ENCODE measurements around the gene CERS5.

The CERS5 gene

DNA sequence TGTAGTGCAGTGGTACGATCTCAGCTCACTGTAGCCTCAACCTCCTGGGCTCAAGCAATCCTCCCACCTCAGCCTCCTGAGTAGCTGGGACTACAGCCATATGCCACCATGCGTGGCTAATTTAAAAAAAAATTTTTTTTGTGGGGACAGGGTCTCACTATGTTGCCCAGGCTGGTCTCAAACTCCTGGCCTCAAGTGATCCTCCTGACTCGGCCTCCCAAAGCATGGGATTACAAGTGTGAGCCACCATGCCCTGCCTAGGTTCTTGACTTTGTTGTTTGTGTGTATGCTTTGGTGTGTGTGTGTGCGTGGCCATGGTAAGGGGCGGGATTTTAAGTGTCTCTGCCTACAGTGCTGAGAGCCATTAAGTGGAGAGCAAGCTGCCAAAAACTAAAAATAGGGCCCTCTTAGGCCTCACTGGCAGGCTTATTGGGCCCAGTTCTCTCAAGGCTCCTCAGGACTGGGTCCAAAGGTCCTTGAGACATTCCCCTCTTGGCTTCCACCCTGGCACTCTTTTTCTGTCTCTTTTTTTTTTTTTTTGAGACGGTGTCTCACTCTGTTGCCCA, 50.0 kb downstream of the CERS5 start:
- no peak for TF ChIP-seq Cebpa-rat (IDR thresholded peaks at IDR 0.05)
- Histone ChIP-seq H3K27me3 (no peaks in the 10 kb centered on the region), H3K4me2 (no peak overlapping the region), H3K9ac (no peak overlapping the region), H4K20me1 (peaks cover 82% of the 10 kb centered on the region), H3K36me3 (peaks cover 75% of the 10 kb centered on the region), H3K4me3 (no peak overlapping the region), H3K27ac (no peak overlapping the region), H3K4me1 (peaks cover 18% of the 10 kb centered on the region), H3K9me3 (no peaks in the 10 kb centered on the region)

DNA sequence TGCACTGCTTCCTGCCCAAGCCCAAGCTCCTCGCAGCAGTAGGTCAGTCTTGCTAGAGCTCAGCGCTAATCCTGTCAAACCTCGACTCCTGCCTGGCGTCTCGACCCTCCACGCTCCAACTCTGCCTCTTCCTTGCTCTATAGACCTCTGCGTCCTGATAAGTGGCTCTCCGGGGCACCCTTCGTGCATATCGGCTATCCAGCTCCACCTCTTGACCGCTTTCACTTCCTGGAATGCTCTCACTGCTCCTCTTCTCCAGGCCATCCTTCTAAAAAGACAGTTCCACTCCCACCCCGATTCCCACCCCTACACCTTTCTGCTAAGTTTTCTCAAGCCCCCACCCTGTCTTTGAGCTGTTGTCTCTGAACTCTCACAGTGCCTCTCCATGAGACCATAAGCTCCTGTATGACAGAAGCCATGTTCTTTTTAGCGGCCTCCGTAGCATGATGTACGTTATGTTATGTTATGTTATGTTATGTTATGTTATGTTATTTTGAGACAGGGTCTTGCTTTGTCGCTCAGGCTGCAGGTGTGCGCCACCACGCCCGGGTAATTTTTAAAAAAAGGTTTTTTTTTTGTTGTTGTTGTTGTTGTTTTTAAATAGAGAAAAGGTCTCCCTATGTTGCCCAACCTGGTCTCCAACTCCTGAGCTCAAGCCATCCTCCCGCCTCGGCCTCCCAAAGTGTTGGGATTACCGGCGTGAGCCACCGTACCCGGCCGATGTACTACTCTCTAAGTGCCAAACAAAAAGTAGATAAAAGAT, 54.5 kb downstream of the CERS5 start:
- Histone ChIP-seq H3K9ac (peak overlapping the region; percentile 94), H3K27me3 (no peaks in the 10 kb centered on the region), H3K27ac (peak overlapping the region; percentile 89), H3K4me2 (peak overlapping the region; percentile 86), H3K4me3 (peak overlapping the region; percentile 99), H3K4me1 (peaks cover 55% of the 10 kb centered on the region), H3K36me3 (peaks cover 33% of the 10 kb centered on the region), H3K9me3 (no peaks in the 10 kb centered on the region), H4K20me1 (peaks cover 49% of the 10 kb centered on the region)
- TF ChIP-seq Cebpa-rat (IDR thresholded peaks at IDR 0.05) = no peak

DNA sequence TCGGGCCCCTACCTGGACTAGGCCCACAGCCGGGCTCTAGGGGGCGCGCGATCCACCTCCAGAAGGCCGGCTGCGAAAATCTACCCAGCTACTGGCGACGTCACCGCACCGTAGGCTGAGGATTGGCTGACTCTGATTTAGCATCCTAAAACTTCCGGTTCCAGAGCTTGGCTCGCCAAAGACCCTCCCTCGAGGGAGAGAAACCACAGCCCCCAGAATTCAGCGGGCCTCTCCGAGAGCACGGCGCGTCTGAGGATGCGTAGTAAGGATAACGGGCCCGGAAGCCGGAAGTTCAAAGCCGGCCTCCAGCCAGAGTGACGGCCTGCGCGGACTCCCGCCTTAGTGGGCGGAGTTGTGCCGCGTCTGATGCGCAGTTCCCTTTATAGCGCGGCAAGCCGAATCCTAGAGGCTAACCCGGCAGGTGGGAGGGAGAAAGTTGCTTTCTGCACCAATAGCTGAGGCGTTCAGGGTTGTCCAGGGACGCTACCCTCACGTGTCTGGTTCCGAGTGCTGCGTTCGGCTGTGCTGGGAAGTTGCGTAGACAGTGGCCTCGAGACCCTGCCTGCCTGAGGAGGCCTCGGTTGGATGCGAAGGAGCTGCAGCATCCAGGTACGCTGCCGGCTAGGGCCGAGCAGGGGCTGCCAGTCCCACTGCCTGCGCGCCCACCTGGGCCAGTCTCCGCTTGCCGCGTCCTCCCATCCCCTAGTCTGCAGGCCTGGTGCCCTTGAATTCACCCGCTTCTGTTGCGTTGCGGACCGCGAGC, 55.3 kb downstream of the CERS5 start, which contains the start of gene COX14:
COX14 (plus strand) TSS at position 544 of the 763 bp plus-strand sequence. CDS start 7,808 bp downstream, outside the sequence.
- Histone ChIP-seq H3K36me3 (peaks cover 27% of the 10 kb centered on the region), H3K4me1 (peaks cover 62% of the 10 kb centered on the region), H3K27me3 (no peaks in the 10 kb centered on the region), H4K20me1 (peaks cover 42% of the 10 kb centered on the region), H3K4me2 (peak within 1 kb of the TSS; percentile 94), H3K9me3 (no peaks in the 10 kb centered on the region), H3K27ac (peak within 1 kb of the TSS; percentile 89), H3K4me3 (peak within 1 kb of the TSS; percentile 99), H3K9ac (peak within 1 kb of the TSS; percentile 94)
- TF ChIP-seq Cebpa-rat (IDR thresholded peaks at IDR 0.05) = no peak

DNA sequence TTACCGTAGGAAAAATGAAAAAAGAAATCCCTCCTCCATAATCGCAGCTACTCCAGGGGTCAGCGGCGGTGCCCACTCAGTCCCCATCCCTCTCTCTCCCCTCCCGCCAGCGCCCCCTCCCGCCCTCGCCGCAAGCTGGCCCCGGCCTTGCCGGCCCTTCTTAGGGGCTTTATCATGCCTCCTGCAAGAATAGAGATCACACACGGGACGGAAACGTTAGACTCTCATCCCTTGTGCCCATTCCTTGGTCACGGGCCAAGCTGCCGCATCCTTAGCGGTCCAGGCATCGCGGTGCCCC, 55.8 kb downstream of the CERS5 start:
- peak overlapping the region; percentile 79 for H3K9ac ChIP-seq
- peaks cover 63% of the 10 kb centered on the region for H3K4me1 ChIP-seq
- H4K20me1 ChIP-seq = peaks cover 36% of the 10 kb centered on the region
- H3K27ac ChIP-seq = peak overlapping the region; percentile 88
- H3K9me3 ChIP-seq = no peaks in the 10 kb centered on the region
- no peaks in the 10 kb centered on the region for H3K27me3 ChIP-seq
- H3K4me3 ChIP-seq = peak overlapping the region; percentile 99
- TF ChIP-seq Cebpa-rat (IDR thresholded peaks at IDR 0.05) = no peak
- H3K36me3 ChIP-seq = peaks cover 21% of the 10 kb centered on the region
- H3K4me2 ChIP-seq = peak overlapping the region; percentile 94

DNA sequence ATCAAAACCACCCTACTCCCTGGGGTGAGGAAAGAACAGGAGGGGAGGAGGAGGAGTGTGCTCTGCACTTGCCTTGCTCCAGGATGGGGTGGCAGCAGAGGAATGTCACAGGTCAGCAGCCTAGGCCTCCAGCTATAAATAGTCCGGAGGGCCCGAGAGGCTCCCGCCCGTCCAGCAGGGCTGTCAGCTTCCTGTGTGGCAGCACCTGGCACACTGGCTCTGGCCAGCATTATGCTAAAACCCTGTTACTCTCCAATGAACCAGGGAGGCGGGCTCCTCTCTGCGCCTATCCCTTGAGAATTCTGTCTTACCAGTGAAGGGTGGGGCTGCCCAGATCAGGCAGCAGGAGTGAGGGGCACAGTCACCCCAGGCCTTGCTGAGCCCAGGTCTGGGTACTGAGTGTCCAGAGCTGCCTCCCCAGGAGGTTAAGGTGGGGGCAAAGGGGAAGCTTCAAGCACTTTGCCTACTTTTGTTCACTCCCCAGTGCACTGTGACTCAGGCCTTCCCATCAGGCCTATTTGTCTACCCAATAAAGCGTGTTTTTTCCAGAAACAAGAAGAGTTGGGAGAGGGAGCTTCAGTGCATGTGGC, 56.3 kb downstream of the CERS5 start:
- peak overlapping the region; percentile 99 for H3K4me3 ChIP-seq

DNA sequence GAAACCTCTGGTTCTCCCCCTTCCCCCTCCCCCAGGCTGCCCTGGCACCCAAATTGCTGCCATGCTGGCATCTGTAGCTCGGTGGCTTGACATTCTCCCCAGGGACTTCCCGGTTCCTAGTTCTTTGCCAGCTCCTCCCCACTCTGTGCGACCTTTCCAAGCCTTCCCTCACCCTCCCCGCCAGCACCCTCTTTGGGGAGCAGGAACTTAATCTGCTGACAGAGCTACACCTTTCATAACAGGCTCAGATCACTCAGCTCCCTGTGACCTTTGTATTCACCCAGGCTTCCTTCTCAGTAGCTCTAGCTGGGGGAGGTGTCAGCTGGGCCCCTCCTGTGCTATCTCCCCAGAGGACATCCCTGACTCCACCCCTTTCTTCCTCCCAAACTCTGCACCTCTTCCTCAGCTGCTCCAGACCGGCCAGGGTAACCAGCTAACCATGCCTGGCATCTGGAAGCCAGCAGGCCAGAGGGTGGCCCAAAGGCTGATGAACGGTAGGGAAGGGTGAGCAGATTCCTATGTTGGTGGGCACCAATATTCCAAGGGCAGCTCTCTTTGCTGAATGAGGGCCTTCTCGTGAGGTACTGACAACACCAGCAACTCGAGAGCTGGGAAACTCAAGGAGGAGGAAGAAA, 56.9 kb downstream of the CERS5 start:
- peaks cover 11% of the 10 kb centered on the region for H3K36me3 ChIP-seq
- peaks cover 27% of the 10 kb centered on the region for H4K20me1 ChIP-seq
- peak overlapping the region; percentile 99 for H3K4me3 ChIP-seq
- H3K9me3 ChIP-seq = no peaks in the 10 kb centered on the region
- no peak for TF ChIP-seq Cebpa-rat (IDR thresholded peaks at IDR 0.05)
- peak overlapping the region; percentile 94 for H3K4me2 ChIP-seq
- H3K4me1 ChIP-seq = peaks cover 63% of the 10 kb centered on the region
- H3K27ac ChIP-seq = peak overlapping the region; percentile 88
- no peaks in the 10 kb centered on the region for H3K27me3 ChIP-seq
- H3K9ac ChIP-seq = peak overlapping the region; percentile 79

More for the DNA sequence above, 56.3 kb downstream of the CERS5 start:
- H3K36me3 ChIP-seq = peaks cover 17% of the 10 kb centered on the region
- peaks cover 32% of the 10 kb centered on the region for H4K20me1 ChIP-seq
- H3K27me3 ChIP-seq = no peaks in the 10 kb centered on the region
- H3K9ac ChIP-seq = peak overlapping the region; percentile 79
- peak overlapping the region; percentile 88 for H3K27ac ChIP-seq
- no peak for TF ChIP-seq Cebpa-rat (IDR thresholded peaks at IDR 0.05)
- no peaks in the 10 kb centered on the region for H3K9me3 ChIP-seq
- H3K4me1 ChIP-seq = peaks cover 63% of the 10 kb centered on the region
- peak overlapping the region; percentile 94 for H3K4me2 ChIP-seq

DNA sequence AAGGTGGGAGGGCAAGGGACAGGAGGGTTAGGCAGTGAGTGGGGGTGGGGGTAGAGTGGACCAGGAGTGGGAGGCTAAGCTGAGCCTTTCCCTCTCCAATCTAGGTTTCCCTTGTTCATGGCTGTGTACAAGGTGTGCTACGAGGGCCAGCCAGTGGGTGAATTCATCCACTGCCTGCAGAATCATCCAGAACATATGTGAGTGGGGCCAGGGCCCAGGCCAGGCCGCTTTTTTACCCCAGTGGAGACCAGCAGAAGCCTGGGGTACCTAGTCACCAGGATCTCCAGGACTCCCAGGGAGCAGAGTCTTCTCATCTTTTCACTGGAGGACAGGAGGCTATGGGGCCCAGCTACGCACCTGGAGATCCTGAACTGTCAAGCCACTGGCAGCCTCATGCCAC, 57.9 kb downstream of the CERS5 start:
- Histone ChIP-seq H3K36me3 (0 out of 2 replicates have a peak, but pooled peaks cover 3% of the 10 kb centered on the region), H3K4me2 (peak overlapping the region; percentile 94), H3K27ac (peak overlapping the region; percentile 88), H3K9me3 (no peaks in the 10 kb centered on the region), H3K4me1 (peaks cover 61% of the 10 kb centered on the region), H4K20me1 (peaks cover 20% of the 10 kb centered on the region), H3K27me3 (no peaks in the 10 kb centered on the region), H3K4me3 (peak overlapping the region; percentile 99), H3K9ac (peak overlapping the region; percentile 79)
- TF ChIP-seq Cebpa-rat (IDR thresholded peaks at IDR 0.05) = no peak

DNA sequence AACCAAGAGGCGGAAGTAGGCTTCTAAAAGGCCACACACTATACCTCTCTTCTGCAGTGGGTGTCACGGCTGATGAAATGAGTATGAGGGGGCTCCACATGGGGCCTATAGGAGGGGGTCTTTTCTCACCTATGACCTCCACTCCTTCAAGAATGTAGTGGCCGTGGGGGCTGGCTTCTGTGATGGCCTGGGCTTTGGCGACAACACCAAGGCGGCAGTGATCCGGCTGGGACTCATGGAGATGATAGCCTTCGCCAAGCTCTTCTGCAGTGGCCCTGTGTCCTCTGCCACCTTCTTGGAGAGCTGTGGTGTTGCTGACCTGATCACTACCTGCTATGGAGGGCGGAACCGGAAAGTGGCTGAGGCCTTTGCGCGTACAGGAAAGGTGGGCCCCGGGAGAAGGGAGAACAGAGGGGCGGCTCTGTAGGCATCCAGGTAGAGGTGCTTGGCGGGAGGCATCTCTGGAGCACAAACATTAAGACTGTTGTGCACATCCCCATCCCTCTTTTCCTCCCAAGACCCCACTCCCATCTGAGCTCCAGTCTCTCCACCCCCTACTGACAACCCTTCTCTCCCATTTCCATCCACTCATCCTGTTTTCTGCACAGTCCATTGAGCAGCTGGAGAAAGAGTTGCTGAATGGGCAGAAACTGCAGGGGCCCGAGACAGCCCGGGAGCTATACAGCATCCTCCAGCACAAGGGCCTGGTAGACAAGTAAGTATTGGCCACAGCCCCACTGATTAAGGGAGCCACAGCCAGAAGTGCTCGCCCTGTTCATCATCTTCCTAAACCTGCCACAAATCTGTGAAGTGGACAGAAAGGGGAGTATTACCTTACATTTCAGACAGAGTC, 59.5 kb downstream of the CERS5 start:
- no peak overlapping the region for H3K9ac ChIP-seq
- no peak overlapping the region for H3K4me3 ChIP-seq
- H3K36me3 ChIP-seq = no peaks in the 10 kb centered on the region
- peaks cover 6% of the 10 kb centered on the region; the same call in 1 of the 2 replicates for H4K20me1 ChIP-seq
- peaks cover 61% of the 10 kb centered on the region for H3K4me1 ChIP-seq
- peak overlapping the region; percentile 88 for H3K27ac ChIP-seq
- H3K4me2 ChIP-seq = peak overlapping the region; percentile 94
- H3K27me3 ChIP-seq = no peaks in the 10 kb centered on the region
- no peak for TF ChIP-seq Cebpa-rat (IDR thresholded peaks at IDR 0.05)
- no peaks in the 10 kb centered on the region for H3K9me3 ChIP-seq
